Esophagus squamous epithelium (tissue), 5 donors: ENCODE measurements around the gene ZNF646. TPM values are rescaled to one million over a fixed set of nuclear protein-coding genes. Genes with fewer than 3 reads are reported as not detected.
"Not testable (repeated sequence)": the region's sequence is repeated elsewhere in the genome, so short reads cannot be mapped to it uniquely, and the experiment has no call there.

Experiments used
- DNase-seq: peaks from one replicate; lab custom pipeline; 2025; lab: John Stamatoyannopoulos, UW
- H3K27ac ChIP-seq, 4 donors: fragments of 200-600 bp; sonication (generic); one replicate each; pipeline ENCODE4 v1.5.1; 2016 to 2019; ENCODE audit warnings: mild to moderate bottlenecking in 1 of 4
- H3K27me3 ChIP-seq, 4 donors: fragments of 200-600 bp; sonication (generic); 1 replicate in 3 of 4; 2 replicates in 1 of 4; pipeline versions ENCODE4 v1.5.1 to v1.6.0; 2017 to 2021; ENCODE audit warnings: antibody characterized with exemption in 1 of 4
- H3K36me3 ChIP-seq, 3 donors: fragments of 200-600 bp; sonication (generic); one replicate each; pipeline ENCODE4 v1.5.1; 2016 to 2019
- H3K4me1 ChIP-seq, 3 donors: fragments of 200-600 bp; sonication (generic); one replicate each; pipeline ENCODE4 v1.5.1; 2017 to 2019
- H3K4me3 ChIP-seq, 4 donors: fragments of 200-600 bp; sonication (generic); 1 replicate in 3 of 4; 2 replicates in 1 of 4; pipeline ENCODE4 v1.5.1; 2016 to 2019; ENCODE audit warnings: mild to moderate bottlenecking in 2 of 4, moderate library complexity in 1 of 4
- H3K9me3 ChIP-seq, 3 donors: fragments of 200-600 bp; sonication (generic); one replicate each; pipeline ENCODE4 v1.5.1; 2016 to 2019
- CTCF ChIP-seq, 6 experiments: fragments of 450-650 bp in 4 of 6; fragments of 200-600 bp in 2 of 6; sonication (generic) in 2 of 6; IDR thresholded peaks; one replicate each; pipeline ENCODE4 v1.5.1; 2016 to 2019; ENCODE audit warnings: antibody characterized with exemption in 6 of 6, mild to moderate bottlenecking in 4 of 6, moderate library complexity in 4 of 6
- POLR2A ChIP-seq, 4 donors: fragments of 450-650 bp; IDR thresholded peaks; one replicate each; pipeline ENCODE4 v1.6.1; 2017; ENCODE audit warnings: antibody characterized with exemption in 4 of 4, mild to moderate bottlenecking in 4 of 4, moderate library complexity in 3 of 4
- WGBS, 2 donors: methylation state at CpG; one replicate each; pipeline ENCODE4 v1.1.5; 2018; 5-methylcytosine and 5-hydroxymethylcytosine counted together
- intact Hi-C: fragments of 100-400 bp; cut with DNase I; formaldehyde crosslinking; loops from one replicate; pipeline ENCODE4 v1.15.0; 2022
- total RNA-seq, 4 donors: library from RNA; depleted of rRNA; stranded (reverse); fragments of >200 nt; gene quantifications; one replicate each; pipeline ENCODE4 v1.1.0, GENCODE V29; 2016
- donor health status: DM: yes; HTN: yes; CAD: no.

Gene ZNF646
- total RNA-seq, 4 donors from 2014 or later = 6.5 to 13.4 (median 10.0) TPM

DNA sequence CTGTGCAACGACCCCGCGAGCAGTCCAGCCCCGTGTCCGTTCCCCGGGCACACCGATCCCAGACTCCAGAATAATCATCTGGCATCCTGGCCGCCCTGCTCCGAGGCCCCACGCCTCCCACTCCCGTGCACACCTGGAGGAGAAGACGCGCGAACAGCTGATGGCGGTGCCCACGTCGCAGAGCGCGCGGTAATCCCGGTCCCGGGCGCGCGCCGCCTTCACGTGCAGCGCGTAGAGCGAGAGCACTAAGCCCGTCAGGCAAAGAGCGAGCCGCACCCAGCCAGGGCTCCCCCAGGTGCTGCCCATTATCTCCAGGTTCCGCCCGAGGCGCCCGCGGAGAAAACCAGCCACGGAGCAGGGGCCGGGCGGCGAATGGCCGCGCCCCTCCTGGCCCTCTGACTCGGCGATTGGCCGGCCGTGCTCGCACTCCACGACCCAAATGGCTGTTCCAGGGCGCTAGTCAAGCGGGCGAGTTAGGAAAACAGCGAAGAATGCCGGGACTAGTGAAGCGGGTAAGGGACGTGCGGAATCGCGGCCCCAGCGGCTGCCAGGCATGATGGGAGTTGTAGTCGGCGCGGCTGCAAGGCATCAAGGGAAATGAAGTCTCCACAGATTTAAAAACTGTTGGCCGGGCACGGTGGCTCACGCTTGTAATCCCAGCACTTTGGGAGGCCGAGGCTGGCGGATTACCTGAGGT, 20.4 kb downstream of the ZNF646 start, which contains the start of gene VKORC1:
VKORC1 (minus strand) TSS at position 374 of the 697 bp plus-strand sequence; CDS start at position 306, 68 bp downstream.
- Histone ChIP-seq H3K27me3 (no peaks in the 10 kb centered on the region), H3K4me1 (peaks cover 10 to 32% (median 11%) of the 10 kb centered on the region in 3 donors), H3K4me3 (peak within 1 kb of the TSS; percentile 51 to 88 (median 78)), H3K27ac (peak within 1 kb of the TSS; percentile 76 to 91 (median 91)), H3K36me3 (peaks cover 7 to 19% (median 11%) of the 10 kb centered on the region in 3 donors), H3K9me3 (no peaks in the 10 kb centered on the region)
- DNase-seq = peak; percentile 69
- 1 to 2% methylated on average over 5 to 14 of the region's 69 CpGs for WGBS, 2 donors
- intact Hi-C loops = no loop called here
- TF ChIP-seq CTCF (IDR thresholded peaks at IDR 0.05) = peak in 2 of 6 experiments; percentile 22 to 45
- peak in 3 of 4 donors; percentile 36 to 66 (median 42) for TF ChIP-seq POLR2A (IDR thresholded peaks at IDR 0.05)

- Histone ChIP-seq H3K9me3 (no peaks in the 10 kb centered on the region), H3K4me3 (no peak overlapping the region), H3K36me3 (no peaks in the 10 kb centered on the region), H3K27me3 (no peaks in the 10 kb centered on the region), H3K27ac (no peak overlapping the region), H3K4me1 (peaks cover 0 to 12% (median 2%) of the 10 kb centered on the region in 3 donors)
- intact Hi-C loops = no loop called here
- TF ChIP-seq POLR2A (IDR thresholded peaks at IDR 0.05) (no peak), CTCF (IDR thresholded peaks at IDR 0.05) (no peak)
- no peak for DNase-seq
- 47 to 100% methylated on average over 1 to 2 of the region's 4 CpGs for WGBS, 2 donors
Observed at GRCh38 chr16:31099860-31100638, 25.8 kb downstream of the ZNF646 start.

GRCh38 chr16:31100876-31101641, 26.8 kb downstream of the ZNF646 start:
- H3K4me3 ChIP-seq, H3K27me3 ChIP-seq, H3K9me3 ChIP-seq, intact Hi-C loops, DNase-seq, H3K36me3 ChIP-seq, H3K27ac ChIP-seq, H3K4me1 ChIP-seq: not testable (repeated sequence)
- WGBS, 2 donors = 83 to 85% methylated on average over 13 of the region's 13 CpGs

GRCh38 chr16:31105677-31106213, 31.5 kb downstream of the ZNF646 start:
- H3K27ac ChIP-seq = peak overlapping the region; percentile 66 to 74 (median 69)
- peaks cover 7 to 17% (median 9%) of the 10 kb centered on the region in 3 donors for H3K36me3 ChIP-seq
- DNase-seq = no peak
- H3K9me3 ChIP-seq = no peaks in the 10 kb centered on the region
- H3K4me3 ChIP-seq = peak overlapping the region in 3 of 4 donors; percentile 17 to 48 (median 21)
- intact Hi-C loops = no loop called here
- peaks cover 13 to 40% (median 18%) of the 10 kb centered on the region in 3 donors for H3K4me1 ChIP-seq
- no peaks in the 10 kb centered on the region for H3K27me3 ChIP-seq
- WGBS, 2 donors = 8 to 12% methylated on average over 25 to 27 of the region's 33 CpGs
- TF ChIP-seq CTCF (IDR thresholded peaks at IDR 0.05) (peak; percentile 71 to 89 (median 76)), POLR2A (IDR thresholded peaks at IDR 0.05) (no peak)
